Measurements from ENCODE around the gene FOXL3. TPM values are rescaled to one million over a fixed set of nuclear protein-coding genes. Genes with fewer than 3 reads are reported as not detected.

FOXL3 gene
- total RNA-seq, 1 donor from 2014 or later = not detected

DNA sequence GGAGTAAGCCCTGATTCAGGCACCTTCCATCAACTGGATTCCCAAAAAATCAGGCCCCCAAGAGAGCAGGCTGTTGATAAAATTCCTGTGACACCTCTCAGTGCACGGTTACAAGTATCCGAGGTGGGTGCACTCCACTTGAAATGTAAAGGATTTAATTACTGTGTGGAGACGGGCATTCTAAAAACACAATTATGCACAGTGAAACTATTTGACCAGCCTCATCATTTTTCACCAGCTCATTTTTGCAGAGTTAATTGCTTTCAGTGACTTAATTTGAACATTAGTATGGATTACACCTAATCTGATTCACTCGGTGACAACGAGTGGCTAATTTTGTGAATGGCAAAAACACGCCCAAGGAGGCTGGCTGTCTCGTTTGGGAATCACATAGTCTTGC is 2.3 kb downstream of the FOXL3 start:
- Mint-ChIP-seq H3K36me3 (ENCODE audit: low read depth) (no peaks in the 10 kb centered on the region), H3K9me3 (ENCODE audit: low read depth) (no peaks in the 10 kb centered on the region)
- no peak for DNase-seq (ENCODE audit: low spot score)

DNA sequence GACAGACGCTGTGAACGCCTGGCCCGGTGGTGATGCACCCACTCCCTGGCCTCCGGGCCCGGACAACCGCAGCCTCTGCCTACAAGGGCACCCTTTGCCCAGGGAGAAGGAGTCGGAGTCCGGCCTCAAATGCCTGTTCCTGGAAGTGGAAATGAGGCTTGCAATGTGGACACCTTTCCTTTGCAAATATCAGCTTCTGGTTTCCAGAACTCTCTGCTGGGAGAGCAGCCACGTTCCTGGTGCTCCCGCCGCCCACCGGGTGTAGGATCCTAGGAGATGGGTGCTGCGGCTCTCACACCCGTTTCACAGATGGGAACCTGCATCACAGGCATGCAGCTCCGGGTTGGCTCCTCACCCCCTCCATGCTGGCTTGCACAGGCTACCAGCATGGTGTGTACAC is 2.9 kb downstream of the FOXL3 start:
- peaks cover 3% of the 10 kb centered on the region for H3K4me1 Mint-ChIP-seq (ENCODE audit: low read depth)
- no peaks in the 10 kb centered on the region for H3K36me3 Mint-ChIP-seq (ENCODE audit: low read depth)
- peaks cover 36% of the 10 kb centered on the region for H3K27me3 Mint-ChIP-seq (ENCODE audit: low read depth)
- no peak overlapping the region for H3K4me3 Mint-ChIP-seq (ENCODE audit: unreplicated experiment)
- TF ChIP-seq, protein P1, sequence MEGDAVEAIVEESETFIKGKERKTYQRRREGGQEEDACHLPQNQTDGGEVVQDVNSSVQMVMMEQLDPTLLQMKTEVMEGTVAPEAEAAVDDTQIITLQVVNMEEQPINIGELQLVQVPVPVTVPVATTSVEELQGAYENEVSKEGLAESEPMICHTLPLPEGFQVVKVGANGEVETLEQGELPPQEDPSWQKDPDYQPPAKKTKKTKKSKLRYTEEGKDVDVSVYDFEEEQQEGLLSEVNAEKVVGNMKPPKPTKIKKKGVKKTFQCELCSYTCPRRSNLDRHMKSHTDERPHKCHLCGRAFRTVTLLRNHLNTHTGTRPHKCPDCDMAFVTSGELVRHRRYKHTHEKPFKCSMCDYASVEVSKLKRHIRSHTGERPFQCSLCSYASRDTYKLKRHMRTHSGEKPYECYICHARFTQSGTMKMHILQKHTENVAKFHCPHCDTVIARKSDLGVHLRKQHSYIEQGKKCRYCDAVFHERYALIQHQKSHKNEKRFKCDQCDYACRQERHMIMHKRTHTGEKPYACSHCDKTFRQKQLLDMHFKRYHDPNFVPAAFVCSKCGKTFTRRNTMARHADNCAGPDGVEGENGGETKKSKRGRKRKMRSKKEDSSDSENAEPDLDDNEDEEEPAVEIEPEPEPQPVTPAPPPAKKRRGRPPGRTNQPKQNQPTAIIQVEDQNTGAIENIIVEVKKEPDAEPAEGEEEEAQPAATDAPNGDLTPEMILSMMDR (IDR thresholded peaks at IDR 0.05) = no peak
- no peak for DNase-seq (ENCODE audit: low spot score)
- no peaks in the 10 kb centered on the region for H3K9me3 Mint-ChIP-seq (ENCODE audit: low read depth)
- H3K27ac Mint-ChIP-seq (ENCODE audit: unreplicated experiment) = no peak overlapping the region

More for the DNA sequence above, 2.3 kb downstream of the FOXL3 start:
- no peak overlapping the region for H3K4me3 Mint-ChIP-seq (ENCODE audit: unreplicated experiment)
- H3K27ac Mint-ChIP-seq (ENCODE audit: unreplicated experiment) = no peak overlapping the region
- TF ChIP-seq, protein P1 (IDR thresholded peaks at IDR 0.05) = no peak
- peaks cover 39% of the 10 kb centered on the region for H3K27me3 Mint-ChIP-seq (ENCODE audit: low read depth)
- peaks cover 3% of the 10 kb centered on the region for H3K4me1 Mint-ChIP-seq (ENCODE audit: low read depth)

DNA sequence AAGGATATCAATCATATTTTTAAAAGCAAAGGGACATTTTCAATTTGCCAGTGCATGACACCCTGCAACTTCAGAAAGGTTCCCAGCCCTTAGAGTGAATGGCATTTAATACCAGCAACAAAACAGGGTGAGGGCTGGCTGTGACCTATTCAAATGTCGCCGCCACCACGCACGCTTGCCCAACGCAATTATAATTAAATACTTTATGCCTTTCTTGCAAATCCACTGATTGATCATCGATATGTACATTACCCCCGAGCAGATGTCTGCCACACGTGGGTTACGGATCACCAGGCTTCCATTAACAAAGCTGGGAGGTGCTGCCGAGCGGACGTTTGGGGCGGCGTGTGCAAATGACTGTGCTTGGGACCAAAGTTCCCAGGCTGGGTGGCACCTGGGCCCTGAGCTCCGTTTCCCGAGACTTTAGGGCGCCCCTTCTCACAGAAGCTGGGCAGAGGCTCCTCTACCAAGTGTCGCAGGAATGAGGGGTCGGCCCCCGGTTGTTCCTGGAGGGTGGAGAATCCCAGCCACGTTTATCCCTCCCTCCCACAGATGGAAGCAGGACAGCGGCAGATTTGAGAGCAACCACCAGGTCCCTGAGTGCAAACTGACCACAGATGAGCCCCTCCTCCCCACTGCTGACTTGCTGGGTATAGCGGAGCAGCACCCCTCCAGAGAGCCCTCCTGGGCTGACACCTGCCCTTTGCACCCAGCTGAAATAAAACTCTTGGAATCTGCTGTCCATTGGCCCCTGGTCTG is 3.9 kb downstream of the FOXL3 start:
- no peak overlapping the region for H3K4me3 Mint-ChIP-seq (ENCODE audit: unreplicated experiment)
- TF ChIP-seq, protein P1 (IDR thresholded peaks at IDR 0.05) = no peak
- H3K4me1 Mint-ChIP-seq (ENCODE audit: low read depth) = peaks cover 3% of the 10 kb centered on the region
- no peaks in the 10 kb centered on the region for H3K9me3 Mint-ChIP-seq (ENCODE audit: low read depth)
- no peaks in the 10 kb centered on the region for H3K36me3 Mint-ChIP-seq (ENCODE audit: low read depth)
- H3K27me3 Mint-ChIP-seq (ENCODE audit: low read depth) = peaks cover 27% of the 10 kb centered on the region
- no peak for DNase-seq (ENCODE audit: low spot score)
- no peak overlapping the region for H3K27ac Mint-ChIP-seq (ENCODE audit: unreplicated experiment)

DNA sequence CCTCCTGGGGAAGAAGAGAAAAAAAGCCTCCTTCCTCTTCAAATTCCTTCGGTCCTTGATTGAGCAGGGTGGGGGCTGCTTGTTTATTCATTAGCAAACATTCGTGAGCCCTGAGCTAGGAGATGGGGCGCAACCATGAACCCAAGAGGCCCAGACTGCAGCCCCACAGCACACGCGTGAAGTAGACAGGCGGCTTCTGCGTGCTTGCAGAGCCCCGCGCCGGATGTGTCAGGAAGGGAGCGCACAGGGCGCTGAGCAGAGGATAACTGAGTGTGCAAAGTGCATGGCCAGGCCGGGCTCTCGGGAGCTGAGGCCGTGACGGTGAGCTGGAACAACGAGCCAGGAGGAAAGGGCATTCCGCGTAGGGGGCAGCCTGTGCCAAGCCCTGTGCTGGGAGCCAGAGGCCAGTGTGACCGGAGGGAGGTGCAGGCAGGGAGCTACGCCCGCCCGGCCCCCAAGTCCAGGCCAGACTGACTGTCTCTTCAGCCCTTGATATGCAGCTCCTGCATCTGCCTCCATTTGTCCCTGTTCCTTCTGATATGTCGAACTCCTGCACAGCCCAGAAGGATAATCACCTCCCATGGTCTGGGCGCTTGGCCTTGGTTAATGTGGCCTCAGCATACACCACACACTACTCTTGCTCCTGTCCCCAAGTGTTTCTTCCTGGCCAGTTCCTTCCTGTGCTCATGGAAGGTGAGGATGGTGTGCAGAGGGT is 4.6 kb downstream of the FOXL3 start:
- Mint-ChIP-seq H3K4me1 (ENCODE audit: low read depth) (peaks cover 3% of the 10 kb centered on the region), H3K27me3 (ENCODE audit: low read depth) (peaks cover 24% of the 10 kb centered on the region), H3K9me3 (ENCODE audit: low read depth) (no peaks in the 10 kb centered on the region), H3K27ac (ENCODE audit: unreplicated experiment) (no peak overlapping the region), H3K4me3 (ENCODE audit: unreplicated experiment) (no peak overlapping the region), H3K36me3 (ENCODE audit: low read depth) (no peaks in the 10 kb centered on the region)
- no peak for DNase-seq (ENCODE audit: low spot score)
- TF ChIP-seq, protein P1 (IDR thresholded peaks at IDR 0.05) = no peak

Measured in chondrocyte (in vitro differentiated cells).